ENCODE data around the gene GABPB1.

GABPB1 gene

GRCh38 chr15:50275908-50276307 lies 79.1 kb downstream of the GABPB1 start:
- TF ChIP-seq CTCF (IDR thresholded peaks at IDR 0.05): no peak
- H3K4me1 ChIP-seq (ENCODE audit: control insufficient read depth in 1 of 2, insufficient read depth in 1 of 2, low read depth in 1 of 2, low read length in 1 of 2): peaks cover 51 to 52% of the 10 kb centered on the region in 2 experiments
- H3K36me3 ChIP-seq: no peaks in the 10 kb centered on the region
- peak overlapping the region; percentile 86 for H3K27ac ChIP-seq
- no peaks in the 10 kb centered on the region for H3K27me3 ChIP-seq
- no peaks in the 10 kb centered on the region for H3K9me3 ChIP-seq
- H3K4me3 ChIP-seq (ENCODE audit: low read depth in 1 of 2, low read length in 1 of 2): peak overlapping the region; percentile 2 to 18

GRCh38 chr15:50275091-50275490 lies 79.9 kb downstream of the GABPB1 start:
- H3K36me3 ChIP-seq: no peaks in the 10 kb centered on the region
- no peak overlapping the region for H3K4me3 ChIP-seq (ENCODE audit: low read depth in 1 of 2, low read length in 1 of 2)
- H3K9me3 ChIP-seq: no peaks in the 10 kb centered on the region
- H3K27me3 ChIP-seq: no peaks in the 10 kb centered on the region
- H3K27ac ChIP-seq: peak overlapping the region; percentile 86
- H3K4me1 ChIP-seq (ENCODE audit: control insufficient read depth in 1 of 2, insufficient read depth in 1 of 2, low read depth in 1 of 2, low read length in 1 of 2): peaks cover 51 to 52% of the 10 kb centered on the region in 2 experiments
- TF ChIP-seq CTCF (IDR thresholded peaks at IDR 0.05): no peak

GRCh38 chr15:50267577-50267976 lies 87.4 kb downstream of the GABPB1 start:
- H3K4me3 ChIP-seq (ENCODE audit: low read depth in 1 of 2, low read length in 1 of 2): no peak overlapping the region
- no peaks in the 10 kb centered on the region for H3K27me3 ChIP-seq
- H3K4me1 ChIP-seq (ENCODE audit: control insufficient read depth in 1 of 2, insufficient read depth in 1 of 2, low read depth in 1 of 2, low read length in 1 of 2): peaks cover 12 to 16% of the 10 kb centered on the region in 2 experiments
- no peak for TF ChIP-seq CTCF (IDR thresholded peaks at IDR 0.05)
- no peak overlapping the region for H3K27ac ChIP-seq
- H3K9me3 ChIP-seq: no peaks in the 10 kb centered on the region
- H3K36me3 ChIP-seq: no peaks in the 10 kb centered on the region

GRCh38 chr15:50265620-50266019 lies 89.4 kb downstream of the GABPB1 start, which contains the start of gene HDC:
HDC (minus strand) TSS chr15:50265726; CDS start chr15:50265623, 103 bp downstream.
- no peak for TF ChIP-seq CTCF (IDR thresholded peaks at IDR 0.05)
- peaks cover 30 to 36% of the 10 kb centered on the region in 2 experiments for H3K4me1 ChIP-seq (ENCODE audit: control insufficient read depth in 1 of 2, insufficient read depth in 1 of 2, low read depth in 1 of 2, low read length in 1 of 2)
- H3K27ac ChIP-seq: peak within 1 kb of the TSS; percentile 15
- no peak within 1 kb of the TSS for H3K4me3 ChIP-seq (ENCODE audit: low read depth in 1 of 2, low read length in 1 of 2)
- H3K9me3 ChIP-seq: no peaks in the 10 kb centered on the region
- H3K36me3 ChIP-seq: no peaks in the 10 kb centered on the region
- H3K27me3 ChIP-seq: no peaks in the 10 kb centered on the region

GRCh38 chr15:50262533-50262932 lies 92.5 kb downstream of the GABPB1 start:
- no peaks in the 10 kb centered on the region for H3K9me3 ChIP-seq
- H3K27me3 ChIP-seq: no peaks in the 10 kb centered on the region
- no peaks in the 10 kb centered on the region for H3K36me3 ChIP-seq
- no peak for TF ChIP-seq CTCF (IDR thresholded peaks at IDR 0.05)
- peak overlapping the region; percentile 73 for H3K27ac ChIP-seq
- no peak overlapping the region for H3K4me3 ChIP-seq (ENCODE audit: low read depth in 1 of 2, low read length in 1 of 2)
- peaks cover 61 to 67% of the 10 kb centered on the region in 2 experiments for H3K4me1 ChIP-seq (ENCODE audit: control insufficient read depth in 1 of 2, insufficient read depth in 1 of 2, low read depth in 1 of 2, low read length in 1 of 2)

- no peak overlapping the region for H3K4me3 ChIP-seq (ENCODE audit: low read depth in 1 of 2, low read length in 1 of 2)
- no peaks in the 10 kb centered on the region for H3K9me3 ChIP-seq
- TF ChIP-seq CTCF (IDR thresholded peaks at IDR 0.05): peak; percentile 11
- peak overlapping the region; percentile 73 for H3K27ac ChIP-seq
- no peaks in the 10 kb centered on the region for H3K36me3 ChIP-seq
- peaks cover 66 to 72% of the 10 kb centered on the region in 2 experiments for H3K4me1 ChIP-seq (ENCODE audit: control insufficient read depth in 1 of 2, insufficient read depth in 1 of 2, low read depth in 1 of 2, low read length in 1 of 2)
- H3K27me3 ChIP-seq: no peaks in the 10 kb centered on the region
Measured at GRCh38 chr15:50261981-50262380, 93.0 kb downstream of the GABPB1 start.

All from neutrophil (primary cell).